ENCODE measurements around the gene PNKP. TPM values are rescaled to one million over a fixed set of nuclear protein-coding genes. Genes with fewer than 3 reads are reported as not detected.

Gene PNKP
- total RNA-seq, 2 donors from 2014 or later: 53.7 to 137 TPM

DNA sequence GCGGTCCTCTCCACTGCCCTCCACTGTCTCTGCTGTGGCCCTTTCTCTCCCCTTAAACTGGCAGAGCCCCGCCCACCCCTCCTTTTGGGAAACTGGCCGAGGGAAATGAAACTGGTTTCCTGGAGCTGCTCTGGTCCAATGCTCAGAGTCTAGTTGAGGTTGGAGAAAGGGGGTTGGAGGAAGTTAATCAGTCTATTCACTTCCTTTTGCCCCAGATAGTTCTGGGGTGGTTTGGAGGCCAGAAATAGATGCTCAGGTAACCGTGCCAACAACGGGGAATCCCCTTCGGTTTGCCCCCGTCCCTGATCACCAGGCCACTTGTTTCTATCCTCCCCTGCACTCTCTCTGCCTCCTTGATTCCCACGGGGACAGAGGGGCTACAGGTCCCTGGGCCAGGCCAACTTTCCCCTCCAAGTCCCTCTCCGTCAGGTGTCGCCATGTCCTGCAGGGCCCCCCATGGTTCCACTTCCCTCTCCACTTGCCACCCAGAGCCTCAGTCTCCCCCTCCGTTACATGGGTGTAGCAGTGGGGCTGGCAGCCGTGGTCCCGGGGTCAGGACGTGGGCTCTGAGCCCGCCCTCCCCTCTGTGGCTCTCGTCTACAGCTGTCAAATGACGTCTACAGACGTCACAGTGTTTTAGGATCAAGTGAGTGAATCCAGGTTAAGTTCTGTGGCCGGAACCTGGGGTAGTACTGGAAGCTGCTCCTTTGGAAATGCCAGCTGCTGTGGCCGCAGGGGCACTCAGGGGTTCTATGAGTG, 29.7 kb upstream of the PNKP start, which contains the start of gene IL4I1:
Gene IL4I1 (minus strand): TSS at position 25 of the 759 bp plus-strand sequence. CDS start 727 bp downstream, outside the sequence.
- H3K27me3 ChIP-seq: no peaks in the 10 kb centered on the region
- no peak within 1 kb of the TSS for H3K4me3 ChIP-seq
- H3K9me3 ChIP-seq: no peaks in the 10 kb centered on the region
- H3K4me1 ChIP-seq: no peaks in the 10 kb centered on the region
- H3K9ac ChIP-seq (ENCODE audit: low read depth in 2 of 2, low read length in 2 of 2): peak within 1 kb of the TSS in 1 of 2 donors; percentile 55
- no peaks in the 10 kb centered on the region for H3K36me3 ChIP-seq
- peak within 1 kb of the TSS; percentile 37 for H3K27ac ChIP-seq
- TF ChIP-seq, protein P1, sequence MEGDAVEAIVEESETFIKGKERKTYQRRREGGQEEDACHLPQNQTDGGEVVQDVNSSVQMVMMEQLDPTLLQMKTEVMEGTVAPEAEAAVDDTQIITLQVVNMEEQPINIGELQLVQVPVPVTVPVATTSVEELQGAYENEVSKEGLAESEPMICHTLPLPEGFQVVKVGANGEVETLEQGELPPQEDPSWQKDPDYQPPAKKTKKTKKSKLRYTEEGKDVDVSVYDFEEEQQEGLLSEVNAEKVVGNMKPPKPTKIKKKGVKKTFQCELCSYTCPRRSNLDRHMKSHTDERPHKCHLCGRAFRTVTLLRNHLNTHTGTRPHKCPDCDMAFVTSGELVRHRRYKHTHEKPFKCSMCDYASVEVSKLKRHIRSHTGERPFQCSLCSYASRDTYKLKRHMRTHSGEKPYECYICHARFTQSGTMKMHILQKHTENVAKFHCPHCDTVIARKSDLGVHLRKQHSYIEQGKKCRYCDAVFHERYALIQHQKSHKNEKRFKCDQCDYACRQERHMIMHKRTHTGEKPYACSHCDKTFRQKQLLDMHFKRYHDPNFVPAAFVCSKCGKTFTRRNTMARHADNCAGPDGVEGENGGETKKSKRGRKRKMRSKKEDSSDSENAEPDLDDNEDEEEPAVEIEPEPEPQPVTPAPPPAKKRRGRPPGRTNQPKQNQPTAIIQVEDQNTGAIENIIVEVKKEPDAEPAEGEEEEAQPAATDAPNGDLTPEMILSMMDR (IDR thresholded peaks at IDR 0.05): no peak
- no peak for DNase-seq
- intact Hi-C loops (cut with DNase I): no loop called here

DNA sequence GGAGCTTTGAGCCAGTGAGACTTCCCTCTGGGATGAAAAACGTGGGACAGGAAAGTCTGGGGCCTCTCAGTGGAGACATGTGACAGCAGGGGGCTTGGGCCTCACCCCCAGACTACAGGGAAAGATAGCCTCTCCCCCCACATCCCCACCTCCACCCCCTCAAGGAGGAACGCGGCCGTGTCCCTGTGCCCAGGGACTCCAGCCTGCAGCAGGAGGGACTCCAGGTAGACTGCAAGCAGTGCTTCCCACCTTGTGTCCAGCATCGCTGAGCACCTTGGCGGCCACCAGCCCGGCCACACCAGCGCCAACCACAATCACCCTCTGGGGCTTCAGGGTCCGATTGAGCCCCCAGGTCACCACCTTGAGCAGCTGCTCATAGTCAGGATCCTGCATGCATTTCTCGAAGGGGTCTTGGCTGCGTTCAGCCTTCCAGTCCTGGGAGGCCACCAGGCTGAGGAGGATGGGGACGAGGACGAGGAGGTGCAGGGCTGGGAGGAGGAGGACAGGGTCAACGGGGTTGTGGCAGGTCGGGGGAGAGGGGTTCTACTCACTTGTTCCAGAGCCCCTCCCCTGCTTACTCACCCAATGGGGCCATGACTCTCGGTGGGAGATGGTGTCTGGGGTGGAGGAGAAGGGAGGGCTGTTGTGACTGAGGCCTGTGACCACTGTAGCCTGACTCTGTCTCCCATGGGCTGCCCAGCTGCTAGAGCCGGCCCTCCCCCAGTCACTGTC, 28.4 kb upstream of the PNKP start:
- Histone ChIP-seq H3K36me3 (no peaks in the 10 kb centered on the region), H3K27me3 (no peaks in the 10 kb centered on the region), H3K4me1 (no peaks in the 10 kb centered on the region), H3K9ac (ENCODE audit: low read depth in 2 of 2, low read length in 2 of 2) (peak overlapping the region in 1 of 2 donors; percentile 12), H3K27ac (no peak overlapping the region), H3K9me3 (no peaks in the 10 kb centered on the region), H3K4me3 (no peak overlapping the region)
- DNase-seq: no peak
- TF ChIP-seq, protein P1 (IDR thresholded peaks at IDR 0.05): no peak
- intact Hi-C loops (cut with DNase I): no loop called here

DNA sequence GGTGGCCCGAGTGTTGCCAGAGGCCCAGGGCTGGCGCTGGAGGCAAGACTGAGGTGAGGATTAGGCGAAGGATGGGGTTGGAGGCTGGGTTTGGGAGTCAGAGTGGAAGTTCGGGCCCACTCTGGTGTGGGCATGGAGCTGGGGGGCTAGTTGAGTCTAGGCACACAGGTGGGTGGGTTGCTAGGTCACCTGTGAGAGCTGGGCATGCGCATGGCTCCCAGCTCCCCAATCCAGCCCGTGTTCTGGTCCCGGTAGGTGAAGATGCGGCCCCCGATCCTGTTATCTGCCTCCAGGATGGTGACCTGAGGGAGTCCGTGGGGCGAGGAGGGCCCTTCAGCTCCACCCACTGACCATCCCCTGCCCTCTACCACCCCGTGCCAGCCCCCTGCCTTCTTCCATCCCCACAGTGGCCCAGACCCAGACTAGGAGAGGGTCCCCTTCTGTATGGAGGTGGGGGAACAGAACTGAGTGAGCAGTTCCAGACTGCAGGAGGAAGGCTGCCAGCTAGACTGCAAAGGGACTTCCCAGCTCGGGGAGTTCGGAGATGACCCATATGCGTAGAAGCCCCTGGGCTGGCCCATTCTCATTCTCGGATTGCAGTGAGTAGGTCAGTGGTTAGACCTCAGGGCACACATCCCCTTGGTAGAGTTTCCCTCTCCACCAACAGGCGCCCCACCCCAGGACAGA, 27.6 kb upstream of the PNKP start:
- Histone ChIP-seq H3K27ac (no peak overlapping the region), H3K4me1 (peaks cover 4% of the 10 kb centered on the region), H3K9ac (ENCODE audit: low read depth in 2 of 2, low read length in 2 of 2) (peak overlapping the region in 1 of 2 donors; percentile 12), H3K4me3 (no peak overlapping the region), H3K27me3 (no peaks in the 10 kb centered on the region), H3K36me3 (no peaks in the 10 kb centered on the region), H3K9me3 (no peaks in the 10 kb centered on the region)
- DNase-seq: no peak
- TF ChIP-seq, protein P1 (IDR thresholded peaks at IDR 0.05): no peak
- intact Hi-C loops (cut with DNase I): no loop called here

DNA sequence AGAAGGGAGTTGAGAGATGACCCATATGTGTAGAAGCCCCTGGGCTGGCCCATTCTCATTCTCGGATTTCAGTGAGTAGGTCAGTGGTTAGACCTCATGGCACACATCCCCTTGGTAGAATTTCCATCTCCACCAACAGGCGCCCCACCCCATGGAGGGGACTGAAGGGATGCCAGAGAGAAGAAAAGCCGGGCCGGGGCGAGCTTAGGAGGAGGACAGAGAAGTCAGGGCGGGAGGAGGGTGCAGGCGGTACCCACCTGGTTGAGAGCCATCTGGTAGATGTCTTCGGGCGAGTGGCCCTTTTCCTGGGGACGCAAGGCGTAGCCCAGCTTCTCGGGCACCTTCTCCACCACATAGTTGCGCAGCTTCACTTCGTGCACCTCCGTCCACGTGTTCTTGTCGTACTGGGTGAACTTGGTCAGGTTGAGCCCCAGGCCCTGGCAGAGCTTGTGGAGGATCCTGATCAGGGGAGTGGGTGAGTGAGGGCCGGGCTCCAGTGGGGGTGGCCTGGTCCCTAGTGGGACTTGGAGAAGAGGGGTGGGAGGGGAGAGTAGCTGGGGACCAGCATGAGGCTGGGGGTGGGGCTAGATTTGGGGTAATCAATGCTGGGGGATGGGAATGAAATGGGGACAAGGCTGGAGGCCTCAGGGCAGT, 26.8 kb upstream of the PNKP start:
- intact Hi-C loops (cut with DNase I): no loop called here
- Histone ChIP-seq H3K36me3 (no peaks in the 10 kb centered on the region), H3K27me3 (no peaks in the 10 kb centered on the region), H3K4me3 (no peak overlapping the region), H3K27ac (no peak overlapping the region), H3K9me3 (no peaks in the 10 kb centered on the region), H3K4me1 (peaks cover 4% of the 10 kb centered on the region), H3K9ac (ENCODE audit: low read depth in 2 of 2, low read length in 2 of 2) (no peak overlapping the region)
- no peak for DNase-seq
- TF ChIP-seq, protein P1 (IDR thresholded peaks at IDR 0.05): no peak

DNA sequence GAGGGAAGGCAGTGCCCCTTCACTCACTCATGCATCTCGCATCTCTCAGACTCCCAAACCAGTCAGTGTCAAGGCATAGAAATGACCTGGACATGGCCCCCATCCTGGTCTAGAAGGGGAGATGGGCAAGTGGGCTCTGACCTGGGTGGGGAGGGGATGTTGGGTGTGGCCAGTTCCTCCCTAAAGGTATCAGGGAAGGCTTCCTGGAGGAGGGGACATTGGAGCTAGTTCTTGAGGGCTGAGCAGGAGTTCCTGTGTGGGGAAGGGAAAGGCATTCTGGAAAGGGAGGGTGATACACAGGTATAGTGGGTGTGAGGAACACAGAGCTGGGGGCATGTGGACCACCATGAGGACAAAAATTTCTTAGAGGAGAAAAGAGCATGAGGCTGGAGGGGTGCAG, 25.3 kb upstream of the PNKP start:
- Histone ChIP-seq H3K4me3 (no peak overlapping the region), H3K27me3 (no peaks in the 10 kb centered on the region), H3K27ac (no peak overlapping the region), H3K4me1 (peaks cover 4% of the 10 kb centered on the region), H3K9me3 (no peaks in the 10 kb centered on the region), H3K36me3 (no peaks in the 10 kb centered on the region), H3K9ac (ENCODE audit: low read depth in 2 of 2, low read length in 2 of 2) (no peak overlapping the region)
- TF ChIP-seq, protein P1 (IDR thresholded peaks at IDR 0.05): no peak
- intact Hi-C loops (cut with DNase I): no loop called here
- no peak for DNase-seq
